GM21526 (cell line): ENCODE results near the gene AAMDC.
"Not testable (repeated sequence)": the region's sequence is repeated elsewhere in the genome, so short reads cannot be mapped to it uniquely, and the experiment has no call there.

ENCODE experiments used
- ATAC-seq: cut with Tn5 transposase; IDR thresholded peaks from one replicate; pipeline ENCODE4 v1.9.1; 2021; ENCODE audit warnings: moderate library complexity; ENCODE audit not compliant: unreplicated experiment, low FRiP score

The AAMDC gene

DNA sequence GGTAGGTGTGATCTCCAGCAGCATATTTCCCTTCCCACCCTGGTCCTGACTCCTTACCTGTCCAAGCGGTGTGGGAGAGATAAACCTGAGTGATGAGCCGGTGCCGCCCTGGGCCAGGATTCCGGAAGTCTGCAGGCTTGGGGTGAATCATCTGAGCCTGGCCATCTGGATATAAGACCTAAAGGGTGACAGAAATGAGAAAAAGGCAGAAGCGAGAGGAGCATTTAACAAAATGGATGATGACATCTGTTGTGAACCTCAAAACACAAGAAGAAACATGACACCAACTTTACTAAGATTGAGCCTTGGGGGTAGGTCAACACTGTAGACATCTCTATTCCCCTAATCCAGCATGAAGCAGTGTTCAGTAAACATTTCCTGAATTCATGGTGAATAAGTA, 62.8 kb downstream of the AAMDC start:
- no peak for ATAC-seq

DNA sequence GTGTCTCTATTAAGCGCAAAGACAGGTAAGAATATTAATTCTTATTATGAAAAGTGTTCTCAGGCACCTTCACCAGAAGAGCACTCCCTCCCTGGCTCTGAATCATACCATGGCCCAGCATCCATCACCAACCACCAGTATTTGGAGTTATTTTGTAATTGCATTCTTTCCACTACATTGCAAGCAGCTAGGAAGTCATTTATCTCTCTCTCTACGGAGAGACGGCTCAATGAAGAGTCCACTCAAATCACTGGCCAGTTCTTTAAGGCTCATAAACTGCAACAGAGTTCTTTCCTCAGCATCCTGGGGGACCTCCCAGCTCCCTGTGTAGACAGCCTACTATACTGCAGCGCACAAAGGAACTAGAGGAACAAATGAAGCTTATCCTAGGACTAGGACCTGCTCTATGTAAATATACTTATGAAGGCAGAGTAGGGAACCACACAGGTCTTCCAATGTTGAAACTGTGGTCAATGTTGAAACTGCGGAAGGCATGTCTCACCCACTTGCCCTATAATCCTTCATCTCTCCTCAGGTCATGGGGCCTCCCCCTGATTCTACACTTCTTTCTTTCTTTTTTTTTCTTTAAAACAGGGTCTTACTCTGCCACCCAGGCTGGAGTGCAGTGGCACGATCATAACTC, 63.4 kb downstream of the AAMDC start:
- ATAC-seq = no peak

GRCh38 chr11:77884829-77885190, 63.9 kb downstream of the AAMDC start:
- ATAC-seq = no peak

DNA sequence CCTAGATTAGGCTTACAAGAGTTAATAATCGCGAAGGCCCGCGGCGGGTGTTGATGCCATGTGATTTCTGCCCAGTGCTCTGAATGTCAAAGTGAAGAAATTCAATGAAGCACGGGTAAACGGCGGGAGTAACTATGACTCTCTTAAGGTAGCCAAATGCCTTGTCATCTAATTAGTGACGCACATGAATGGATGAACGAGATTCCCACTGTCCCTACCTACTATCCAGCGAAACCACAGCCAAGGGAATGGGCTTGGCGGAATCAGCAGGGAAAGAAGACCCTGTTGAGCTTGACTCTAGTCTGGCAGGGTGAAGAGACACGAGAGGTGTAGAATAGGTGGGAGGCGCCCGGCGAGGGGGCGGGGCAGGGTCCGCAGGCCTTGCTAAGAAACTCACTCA, 65.5 kb downstream of the AAMDC start:
- no peak for ATAC-seq

DNA sequence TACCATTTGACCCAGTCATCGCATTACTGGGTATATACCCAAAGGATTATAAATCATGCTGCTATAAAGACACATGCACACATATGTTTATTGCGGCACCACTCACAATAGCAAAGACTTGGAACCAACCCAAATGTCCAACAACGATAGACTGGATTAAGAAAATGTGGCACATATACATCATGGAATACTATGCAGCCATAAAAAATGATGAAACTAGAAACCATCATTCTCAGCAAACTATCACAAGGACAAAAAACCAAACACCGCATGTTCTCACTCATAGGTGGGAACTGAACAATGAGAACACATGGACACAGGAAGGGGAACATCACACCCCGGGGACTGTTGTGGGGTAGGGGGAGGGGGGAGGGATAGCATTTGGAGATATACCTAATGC, 68.1 kb downstream of the AAMDC start:
- not testable (repeated sequence) for ATAC-seq

DNA sequence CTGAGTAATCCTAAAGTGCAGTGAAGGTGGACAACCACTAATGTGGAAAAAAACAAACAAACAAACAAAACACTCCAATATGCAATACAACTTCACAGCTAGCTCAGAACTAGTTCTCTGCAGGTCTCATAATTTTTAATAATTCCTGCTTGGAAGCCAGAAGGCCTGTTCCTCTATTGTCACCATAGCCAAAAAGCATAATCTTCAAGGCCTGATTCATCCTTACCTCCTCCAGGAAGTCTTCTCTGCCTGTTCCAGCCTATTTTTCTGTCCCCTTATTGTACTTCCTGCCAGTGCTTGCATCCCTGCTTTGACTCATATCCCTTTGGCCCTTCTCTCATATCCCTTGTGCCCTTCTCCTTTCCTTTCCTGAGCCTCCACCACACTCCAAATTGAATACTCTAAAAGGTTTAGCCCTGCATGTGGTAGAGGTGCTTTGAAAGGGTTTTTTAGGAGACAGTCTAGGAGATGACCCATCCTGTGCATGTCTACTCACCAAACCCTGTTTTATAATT, 69.2 kb downstream of the AAMDC start:
- ATAC-seq = not testable (repeated sequence)

DNA sequence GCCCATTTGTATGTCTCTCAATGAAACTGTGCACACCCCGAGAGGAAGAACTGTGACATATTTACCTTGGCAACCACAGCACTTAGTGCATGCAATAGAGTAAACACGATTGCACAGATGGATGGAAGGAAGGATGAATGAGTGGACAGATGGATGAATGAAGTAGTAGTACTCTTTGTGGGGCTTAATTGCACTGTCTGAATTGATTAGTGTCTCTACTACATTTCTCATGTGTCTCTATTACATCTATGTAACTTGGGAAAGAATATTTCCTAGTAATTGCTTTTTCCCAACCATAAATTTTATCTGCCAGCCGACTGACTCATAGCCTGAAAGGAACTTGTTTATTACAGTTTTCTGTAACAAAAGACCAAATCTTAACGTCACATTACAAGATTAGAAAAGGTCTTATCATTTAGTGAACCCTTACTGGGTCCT, 69.7 kb downstream of the AAMDC start:
- not testable (repeated sequence) for ATAC-seq

GRCh38 chr11:77891256-77891655, 70.3 kb downstream of the AAMDC start:
- not testable (repeated sequence) for ATAC-seq

DNA sequence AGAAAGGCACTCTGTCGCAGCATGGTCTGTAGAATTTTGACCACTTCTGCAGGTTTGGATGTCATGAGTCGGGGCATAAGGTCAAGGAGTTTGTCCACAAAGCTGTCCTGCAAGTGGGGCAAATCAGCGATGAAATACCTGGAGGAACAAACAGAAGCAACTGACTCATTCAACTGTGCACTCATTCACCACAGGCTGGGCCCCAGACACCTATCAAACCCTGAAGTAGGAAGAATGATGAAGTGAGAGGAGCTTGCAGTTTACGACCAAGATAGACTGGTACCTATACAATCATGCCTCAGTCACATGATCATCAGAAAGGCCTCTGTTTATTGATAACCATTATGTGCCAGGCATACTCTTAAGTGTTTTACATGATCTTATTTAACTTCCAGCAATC, 70.8 kb downstream of the AAMDC start:
- not testable (repeated sequence) for ATAC-seq

GRCh38 chr11:77894949-77895348, 74.0 kb downstream of the AAMDC start:
- ATAC-seq = not testable (repeated sequence)

DNA sequence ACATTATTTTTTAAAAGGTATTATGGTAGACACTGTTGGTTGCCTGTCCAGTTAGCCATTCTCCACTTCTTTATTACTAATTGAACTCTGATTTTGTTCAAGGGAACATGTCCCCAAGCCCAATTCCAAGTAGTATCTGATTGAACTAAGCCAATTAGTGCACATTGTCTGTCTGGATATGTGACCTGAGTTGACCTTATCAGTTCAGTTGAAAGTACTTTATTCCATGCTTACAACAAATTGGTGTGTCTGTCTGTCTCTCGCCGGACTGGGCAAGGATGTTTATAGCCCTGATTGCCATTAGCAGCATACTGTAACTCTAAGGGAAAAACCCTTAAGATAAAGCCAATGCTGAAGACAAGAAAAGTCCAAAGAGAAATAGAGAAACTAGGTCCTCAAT, 87.9 kb downstream of the AAMDC start:
- no peak for ATAC-seq

DNA sequence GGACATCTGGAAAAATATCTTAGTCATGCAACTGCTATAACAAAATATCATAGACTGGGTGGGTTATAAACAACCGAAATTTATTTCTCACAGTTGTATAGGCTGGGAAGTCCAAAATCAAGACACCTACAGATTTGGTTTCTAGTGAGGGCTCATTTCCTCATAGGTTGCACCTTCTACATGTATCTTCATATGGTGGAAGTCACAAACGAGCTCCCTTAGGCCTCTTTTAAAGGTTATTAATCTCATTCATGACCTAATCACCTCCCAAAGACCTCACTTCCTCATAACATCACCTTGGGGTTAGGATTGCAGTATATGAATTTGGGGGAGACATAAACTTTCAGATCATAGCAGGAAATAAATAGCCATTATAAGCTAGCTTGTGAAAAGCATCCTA, 88.3 kb downstream of the AAMDC start:
- no peak for ATAC-seq

- ATAC-seq = not testable (repeated sequence)
Measured at GRCh38 chr11:77910828-77911227, 89.9 kb downstream of the AAMDC start.

GRCh38 chr11:77913608-77914306, 92.8 kb downstream of the AAMDC start:
- not testable (repeated sequence) for ATAC-seq

DNA sequence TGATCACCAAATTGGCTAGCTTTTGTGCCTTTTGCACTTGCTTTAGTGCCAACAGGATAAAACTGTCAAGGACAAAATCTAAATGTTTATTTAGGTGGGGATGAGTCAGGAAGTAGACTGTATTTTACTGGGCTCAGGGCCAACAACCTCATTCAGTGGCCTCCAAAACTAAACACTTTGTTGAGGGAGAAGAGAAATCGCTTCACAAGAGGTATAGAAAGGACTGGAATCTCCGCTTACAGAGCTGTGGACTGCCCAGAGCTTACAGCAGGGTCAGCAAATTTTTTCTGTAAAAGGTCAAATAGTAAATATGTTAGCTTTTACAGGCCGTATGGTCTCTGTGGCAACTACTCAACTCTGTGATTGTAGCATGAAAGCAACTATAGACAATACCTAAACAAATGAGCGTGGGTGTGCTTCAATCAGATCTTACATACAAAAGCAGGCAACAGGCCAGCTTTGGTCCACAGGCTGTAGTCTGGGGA, 93.4 kb downstream of the AAMDC start:
- ATAC-seq = not testable (repeated sequence)

- ATAC-seq = not testable (repeated sequence)
Measured at GRCh38 chr11:77917713-77918112, 96.8 kb downstream of the AAMDC start.
